ENCODE results near the gene PAGR1. TPM values are rescaled to one million over a fixed set of nuclear protein-coding genes. Genes with fewer than 3 reads are reported as not detected.

The PAGR1 gene
- total RNA-seq, 1 donor from 2014 or later = 47.2 TPM

DNA sequence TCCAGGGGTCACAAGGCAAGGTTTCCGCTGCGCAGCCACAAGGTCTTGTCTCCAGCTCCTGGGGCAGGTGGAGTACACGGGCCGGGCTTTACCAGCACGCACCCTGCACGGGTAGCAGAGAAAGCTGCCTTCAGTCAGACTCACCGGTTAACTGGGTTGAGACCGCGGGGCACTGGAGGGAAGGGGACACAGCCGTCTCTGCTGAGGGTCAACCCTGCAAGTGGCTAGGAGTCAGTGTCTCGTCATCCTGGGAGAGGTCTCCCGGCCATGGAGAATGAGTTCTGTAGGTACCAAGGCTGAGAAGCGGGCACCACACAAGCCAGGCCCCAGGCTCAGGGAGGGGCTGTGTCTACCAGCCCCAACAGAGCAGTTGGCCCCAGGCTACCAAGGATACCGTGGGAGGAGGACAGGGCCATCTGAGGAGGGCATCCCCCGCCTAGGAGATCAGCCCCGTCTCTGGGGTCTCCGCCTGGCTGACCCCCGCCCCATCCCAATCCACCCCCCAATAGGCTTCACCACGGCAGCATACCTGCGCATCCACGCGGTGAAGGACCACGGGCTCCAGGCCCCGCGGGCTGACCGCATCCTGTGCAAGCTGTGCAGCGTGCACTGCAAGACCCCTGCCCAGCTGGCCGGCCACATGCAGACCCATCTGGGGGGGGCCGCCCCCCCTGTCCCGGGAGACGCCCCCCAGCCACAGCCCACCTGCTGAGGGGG is 6.8 kb upstream of the PAGR1 start:
- Histone ChIP-seq H3K4me1 (peaks cover 52% of the 10 kb centered on the region), H3K27me3 (no peaks in the 10 kb centered on the region), H4K20me1 (ENCODE audit: low read depth) (peaks cover 37% of the 10 kb centered on the region), H3K9me3 (ENCODE audit: low read depth) (no peaks in the 10 kb centered on the region), H3F3A (ENCODE audit: low read depth) (peaks cover 80% of the 10 kb centered on the region), H3K36me3 (no peaks in the 10 kb centered on the region), H3K4me2 (peak overlapping the region; percentile 88), H3K79me2 (ENCODE audit: low read depth) (peaks cover 62% of the 10 kb centered on the region), H3K27ac (peak overlapping the region; percentile 55), H3K9ac (no peak overlapping the region), H3K4me3 (peak overlapping the region; percentile 72), H2AFZ (replicated peaks) (no peak overlapping the region)
- TF ChIP-seq, protein P1, sequence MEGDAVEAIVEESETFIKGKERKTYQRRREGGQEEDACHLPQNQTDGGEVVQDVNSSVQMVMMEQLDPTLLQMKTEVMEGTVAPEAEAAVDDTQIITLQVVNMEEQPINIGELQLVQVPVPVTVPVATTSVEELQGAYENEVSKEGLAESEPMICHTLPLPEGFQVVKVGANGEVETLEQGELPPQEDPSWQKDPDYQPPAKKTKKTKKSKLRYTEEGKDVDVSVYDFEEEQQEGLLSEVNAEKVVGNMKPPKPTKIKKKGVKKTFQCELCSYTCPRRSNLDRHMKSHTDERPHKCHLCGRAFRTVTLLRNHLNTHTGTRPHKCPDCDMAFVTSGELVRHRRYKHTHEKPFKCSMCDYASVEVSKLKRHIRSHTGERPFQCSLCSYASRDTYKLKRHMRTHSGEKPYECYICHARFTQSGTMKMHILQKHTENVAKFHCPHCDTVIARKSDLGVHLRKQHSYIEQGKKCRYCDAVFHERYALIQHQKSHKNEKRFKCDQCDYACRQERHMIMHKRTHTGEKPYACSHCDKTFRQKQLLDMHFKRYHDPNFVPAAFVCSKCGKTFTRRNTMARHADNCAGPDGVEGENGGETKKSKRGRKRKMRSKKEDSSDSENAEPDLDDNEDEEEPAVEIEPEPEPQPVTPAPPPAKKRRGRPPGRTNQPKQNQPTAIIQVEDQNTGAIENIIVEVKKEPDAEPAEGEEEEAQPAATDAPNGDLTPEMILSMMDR (IDR thresholded peaks at IDR 0.05) = no peak
- TF ChIP-seq EZH2phosphoT487 (IDR thresholded peaks at IDR 0.05) (no peak), EZH2 (IDR thresholded peaks at IDR 0.05) (no peak)
- H3K36me3 Mint-ChIP-seq = peaks cover 7% of the 10 kb centered on the region
- H3K4me3 Mint-ChIP-seq = peak overlapping the region; percentile 87
- peaks cover 54% of the 10 kb centered on the region for H3K4me1 Mint-ChIP-seq
- H3K27ac Mint-ChIP-seq = no peak overlapping the region
- H3K27me3 Mint-ChIP-seq (ENCODE audit: insufficient read depth, low read depth) = peaks cover 15% of the 10 kb centered on the region
- DNase-seq (ENCODE audit: low spot score) = no peak
- H3K9me3 Mint-ChIP-seq = no peaks in the 10 kb centered on the region

DNA sequence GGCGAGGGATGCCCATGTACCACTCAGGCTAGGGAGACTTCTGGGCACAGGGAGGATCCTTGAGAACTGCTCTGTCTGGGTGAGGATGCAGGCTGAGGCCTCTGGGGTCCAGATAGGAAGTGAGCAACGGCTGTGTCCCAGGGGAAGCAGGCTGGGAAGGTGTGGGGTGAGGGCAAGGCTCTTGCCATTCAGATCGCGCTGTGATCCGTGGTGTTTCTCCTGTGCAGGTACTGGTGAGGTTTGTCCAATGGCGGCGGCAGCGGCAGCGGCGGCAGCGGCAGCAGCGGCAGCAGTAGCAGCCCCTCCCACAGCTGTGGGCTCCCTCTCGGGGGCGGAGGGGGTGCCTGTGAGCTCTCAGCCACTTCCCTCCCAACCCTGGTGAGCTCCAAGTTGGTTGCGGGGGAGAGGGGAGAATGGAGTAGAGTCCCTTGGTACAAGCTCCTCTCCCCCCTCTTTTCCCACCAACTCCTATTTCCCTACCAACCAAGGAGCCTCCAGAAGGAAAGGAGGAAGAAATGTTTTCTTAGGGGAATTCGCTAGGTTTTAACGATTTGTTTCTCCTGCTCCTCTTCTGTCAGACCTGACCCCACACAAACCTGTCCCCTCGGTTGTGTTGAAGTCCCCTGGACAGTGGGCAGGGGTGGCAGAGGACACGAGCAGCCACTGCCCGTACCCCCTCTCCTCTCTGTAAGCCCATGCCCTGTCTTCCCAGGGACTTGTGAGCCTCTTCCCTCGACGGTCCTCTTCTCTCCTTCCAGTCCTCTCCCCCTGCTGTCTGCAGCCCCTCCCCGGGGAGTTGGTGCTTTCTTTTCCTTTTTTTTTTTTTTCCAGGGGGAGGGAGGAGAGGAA is 5.9 kb upstream of the PAGR1 start:
- Histone ChIP-seq H3K4me1 (peaks cover 48% of the 10 kb centered on the region), H3K9ac (no peak overlapping the region), H3K79me2 (ENCODE audit: low read depth) (peaks cover 67% of the 10 kb centered on the region), H3K4me3 (peak overlapping the region; percentile 83), H2AFZ (replicated peaks) (no peak overlapping the region), H3F3A (ENCODE audit: low read depth) (peaks cover 80% of the 10 kb centered on the region), H4K20me1 (ENCODE audit: low read depth) (peaks cover 41% of the 10 kb centered on the region), H3K9me3 (ENCODE audit: low read depth) (no peaks in the 10 kb centered on the region), H3K27me3 (no peaks in the 10 kb centered on the region), H3K36me3 (no peaks in the 10 kb centered on the region), H3K4me2 (peak overlapping the region; percentile 88), H3K27ac (peak overlapping the region; percentile 69)
- Mint-ChIP-seq H3K27ac (no peak overlapping the region), H3K36me3 (peaks cover 7% of the 10 kb centered on the region), H3K4me3 (peak overlapping the region; percentile 98), H3K9me3 (no peaks in the 10 kb centered on the region), H3K27me3 (ENCODE audit: insufficient read depth, low read depth) (peaks cover 15% of the 10 kb centered on the region), H3K4me1 (peaks cover 58% of the 10 kb centered on the region)
- DNase-seq (ENCODE audit: low spot score) = peak; percentile 52
- TF ChIP-seq EZH2 (IDR thresholded peaks at IDR 0.05) (no peak), EZH2phosphoT487 (IDR thresholded peaks at IDR 0.05) (no peak)
- TF ChIP-seq, protein P1 (IDR thresholded peaks at IDR 0.05) = no peak

DNA sequence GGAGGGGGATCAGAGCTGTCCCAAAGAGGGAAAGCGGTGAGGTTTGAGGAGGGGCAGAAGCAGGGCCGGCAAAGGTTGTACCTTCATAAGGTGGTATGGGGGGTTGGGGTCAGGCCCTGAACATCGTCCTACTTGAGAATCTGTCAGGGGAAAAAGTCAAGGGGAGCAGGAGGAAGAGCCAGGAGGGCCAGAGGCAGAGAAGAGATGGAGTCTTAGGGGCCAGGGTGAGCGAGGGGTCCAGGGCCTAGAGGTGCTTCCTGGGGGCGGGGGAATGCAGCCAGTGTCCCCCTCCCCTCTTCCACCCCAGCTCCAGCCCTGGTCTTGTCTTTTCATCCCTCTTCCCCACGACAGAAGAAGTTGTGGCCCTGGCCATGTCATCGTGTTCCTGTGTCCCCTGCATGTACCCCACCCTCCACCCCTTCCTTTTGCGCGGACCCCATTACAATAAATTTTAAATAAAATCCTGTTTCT is 5.2 kb upstream of the PAGR1 start:
- peaks cover 52% of the 10 kb centered on the region for H3K4me1 ChIP-seq
- H3K4me3 ChIP-seq = peak overlapping the region; percentile 83
- Mint-ChIP-seq H3K4me1 (peaks cover 61% of the 10 kb centered on the region), H3K27ac (no peak overlapping the region), H3K36me3 (peaks cover 7% of the 10 kb centered on the region), H3K4me3 (peak overlapping the region; percentile 98), H3K27me3 (ENCODE audit: insufficient read depth, low read depth) (peaks cover 14% of the 10 kb centered on the region), H3K9me3 (no peaks in the 10 kb centered on the region)
- peak overlapping the region; percentile 69 for H3K27ac ChIP-seq
- peak overlapping the region; percentile 88 for H3K4me2 ChIP-seq
- no peaks in the 10 kb centered on the region for H3K9me3 ChIP-seq (ENCODE audit: low read depth)
- no peaks in the 10 kb centered on the region for H3K27me3 ChIP-seq
- H3K36me3 ChIP-seq = no peaks in the 10 kb centered on the region
- H3F3A ChIP-seq (ENCODE audit: low read depth) = peaks cover 84% of the 10 kb centered on the region
- no peak overlapping the region for H2AFZ ChIP-seq (replicated peaks)
- TF ChIP-seq, protein P1 (IDR thresholded peaks at IDR 0.05) = no peak
- TF ChIP-seq EZH2 (IDR thresholded peaks at IDR 0.05) (no peak), EZH2phosphoT487 (IDR thresholded peaks at IDR 0.05) (no peak)
- H4K20me1 ChIP-seq (ENCODE audit: low read depth) = peaks cover 45% of the 10 kb centered on the region
- H3K9ac ChIP-seq = no peak overlapping the region
- DNase-seq (ENCODE audit: low spot score) = peak; percentile 46
- H3K79me2 ChIP-seq (ENCODE audit: low read depth) = peaks cover 71% of the 10 kb centered on the region
